ENCODE data around the gene PLEKHG1.

PLEKHG1 gene

DNA sequence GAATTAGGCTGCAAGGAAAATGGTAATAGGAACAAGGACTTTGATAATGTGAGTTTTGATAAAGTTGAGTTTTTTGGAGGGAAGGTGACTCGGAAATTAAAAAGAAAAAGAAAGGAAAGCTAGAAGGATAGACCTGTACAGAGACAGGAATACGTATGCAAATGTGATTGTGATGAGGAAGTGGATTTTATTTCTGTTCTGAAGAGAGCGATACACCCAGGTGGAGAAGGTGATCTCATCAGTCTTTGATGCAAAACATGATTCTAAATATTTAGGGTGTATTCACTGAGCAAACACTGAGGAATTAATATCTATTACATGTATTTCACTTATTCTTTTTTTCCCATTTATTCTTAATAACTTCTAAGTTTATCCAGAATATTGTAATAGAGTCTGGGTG lies 9.2 kb upstream of the PLEKHG1 start:
- DNase-seq: no peak

DNA sequence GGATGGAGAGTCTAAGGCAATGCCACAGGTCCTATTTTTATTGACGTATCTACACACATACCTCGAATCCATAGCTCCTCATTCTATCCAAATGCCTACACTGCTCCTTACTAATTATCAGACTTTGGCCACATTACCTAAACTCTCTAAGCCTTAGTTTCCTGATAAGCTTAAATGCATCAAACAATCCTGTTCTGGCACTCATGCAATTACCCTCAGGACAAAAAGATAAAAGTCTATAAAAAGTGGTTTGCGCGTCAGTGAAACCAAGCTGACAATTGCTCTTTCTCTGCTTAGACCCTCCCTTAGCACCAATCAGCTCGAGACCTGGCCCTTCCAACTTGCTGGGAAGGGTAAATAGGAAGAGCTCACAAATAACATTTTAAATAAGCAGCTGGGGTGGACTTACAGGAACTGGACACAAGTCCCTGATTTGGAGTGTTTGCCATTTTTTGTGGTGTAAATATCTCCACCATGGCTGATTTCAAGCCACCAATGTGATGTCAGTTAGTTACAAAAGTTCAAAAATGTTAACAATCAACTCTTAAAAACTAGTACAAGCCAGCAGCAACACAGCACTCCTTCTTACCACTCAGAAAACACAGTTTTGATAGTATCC lies 7.2 kb upstream of the PLEKHG1 start:
- peak; percentile 43 for DNase-seq

DNA sequence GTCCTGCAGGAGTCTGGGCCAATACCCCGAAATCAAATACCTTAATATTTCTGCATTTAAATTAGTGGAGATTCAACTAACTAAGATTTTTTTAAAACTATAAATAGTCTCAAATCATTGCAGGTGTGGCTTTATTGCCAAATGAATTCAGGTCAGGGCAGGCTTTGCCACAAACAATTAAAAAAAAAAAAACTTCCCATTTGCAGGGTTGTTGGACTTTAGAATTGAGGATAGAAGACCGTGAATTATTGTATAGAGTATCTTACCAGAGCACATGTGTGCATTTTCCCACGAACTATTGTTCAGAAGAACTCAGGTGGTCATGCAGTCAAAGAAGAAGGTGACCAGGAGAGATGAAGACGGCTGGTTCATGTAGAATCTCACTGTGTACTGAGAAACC lies 6.6 kb upstream of the PLEKHG1 start:
- DNase-seq: no peak

DNA sequence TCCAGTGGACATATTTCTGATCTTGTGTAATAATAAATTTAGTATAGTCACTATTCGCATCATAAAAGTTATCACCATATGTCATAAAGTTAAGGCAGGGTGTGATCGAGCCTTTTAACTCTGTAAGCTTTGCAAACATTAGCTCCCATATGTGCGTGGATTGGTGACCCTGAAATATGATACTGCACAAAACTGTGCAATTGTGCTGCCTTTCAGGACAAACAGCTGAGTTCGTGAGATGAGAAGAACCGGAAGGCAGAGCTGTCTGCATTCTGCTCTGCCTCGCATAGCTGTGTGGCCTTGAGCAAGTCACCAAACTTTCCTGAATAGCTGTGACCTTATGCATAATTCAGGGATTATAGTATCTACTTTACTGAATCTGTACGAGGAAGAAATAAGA lies 3.2 kb upstream of the PLEKHG1 start:
- DNase-seq: no peak

DNA sequence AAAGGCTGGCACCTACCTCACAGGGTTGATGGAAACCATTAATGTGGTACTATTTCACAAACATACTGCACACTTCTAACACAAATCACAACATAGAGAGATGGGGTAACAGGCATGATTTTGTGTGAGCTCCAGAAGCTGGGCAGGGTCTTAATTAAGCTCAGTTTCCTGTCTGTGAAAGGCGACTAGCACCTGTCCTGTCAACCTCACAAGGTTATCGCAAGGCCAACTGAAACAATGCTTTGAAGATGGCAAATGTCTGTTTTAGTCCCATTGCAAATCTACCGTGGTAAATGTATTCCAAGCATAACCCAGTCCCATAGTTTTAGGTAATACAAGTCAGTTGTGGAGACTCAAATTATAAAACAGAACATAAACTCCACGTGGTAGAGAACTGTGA lies 1.3 kb upstream of the PLEKHG1 start:
- DNase-seq: no peak

DNA sequence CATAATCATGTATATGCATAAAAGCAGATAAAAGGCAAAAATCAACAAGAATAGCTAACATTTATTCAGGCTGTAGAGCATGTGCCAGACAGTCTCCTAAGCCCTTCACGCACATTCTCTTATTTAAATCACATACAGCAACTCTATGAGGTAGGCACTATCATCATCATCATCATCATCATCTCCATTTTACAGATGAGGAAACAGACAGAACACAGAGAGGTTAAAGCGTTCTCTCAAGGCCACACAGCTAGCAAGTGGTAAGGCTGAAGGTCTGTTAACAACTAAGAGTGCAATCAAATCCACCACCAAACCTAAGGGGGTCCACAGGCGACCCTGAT lies 857 bp upstream of the PLEKHG1 start:
- no peak for DNase-seq

DNA sequence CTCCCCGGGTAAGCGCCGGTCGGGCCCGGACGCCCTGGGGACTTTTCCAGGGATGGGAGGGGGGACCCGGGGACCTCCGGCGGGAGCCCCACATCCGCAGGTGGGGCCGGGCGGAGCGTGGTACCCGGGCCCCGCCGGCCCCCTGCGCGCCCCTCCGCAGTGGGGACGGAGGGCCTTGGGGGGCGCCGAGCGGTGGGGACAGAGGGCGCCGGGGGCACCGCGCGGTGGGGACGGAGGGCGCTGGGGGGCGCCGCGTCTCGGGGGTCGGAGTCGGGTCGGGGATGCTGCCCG lies 270 bp downstream of the PLEKHG1 start:
- DNase-seq: no peak

DNA sequence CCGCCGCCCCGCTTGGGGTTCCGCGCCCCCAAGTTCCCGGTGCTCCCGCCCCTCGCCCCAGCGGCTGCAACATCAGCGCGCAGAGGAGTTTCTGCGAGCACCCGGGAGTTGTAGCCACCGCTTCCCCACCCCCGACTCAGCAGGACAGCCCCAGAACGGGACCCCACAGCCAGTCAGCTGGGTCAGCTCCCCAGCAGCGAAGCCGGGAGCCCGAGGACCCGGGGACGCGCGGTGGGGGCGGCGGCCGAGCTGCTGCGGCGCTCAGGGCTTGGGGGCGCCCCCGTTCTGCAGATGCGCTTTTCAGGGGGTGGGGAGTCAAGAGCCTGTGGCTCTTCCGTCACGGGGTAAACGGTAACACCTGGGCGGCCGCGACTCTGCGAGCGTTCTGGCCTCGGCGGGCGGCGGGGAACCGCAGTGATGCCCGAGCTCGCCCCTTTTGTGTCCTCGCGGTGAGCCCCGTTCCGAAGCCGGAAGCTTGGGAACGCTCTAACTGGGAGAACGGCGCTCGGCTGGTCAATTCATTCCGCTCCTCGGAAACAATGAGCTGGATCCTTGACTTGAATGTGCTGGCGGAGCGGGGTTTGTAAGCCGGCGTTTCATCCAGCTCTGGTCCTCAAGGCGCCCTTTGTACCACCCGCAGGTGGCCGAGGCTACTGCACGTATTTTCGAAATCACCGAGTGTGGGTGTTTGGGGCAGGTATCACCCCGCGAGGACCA lies 774 bp downstream of the PLEKHG1 start:
- peak; percentile 60 for DNase-seq

DNA sequence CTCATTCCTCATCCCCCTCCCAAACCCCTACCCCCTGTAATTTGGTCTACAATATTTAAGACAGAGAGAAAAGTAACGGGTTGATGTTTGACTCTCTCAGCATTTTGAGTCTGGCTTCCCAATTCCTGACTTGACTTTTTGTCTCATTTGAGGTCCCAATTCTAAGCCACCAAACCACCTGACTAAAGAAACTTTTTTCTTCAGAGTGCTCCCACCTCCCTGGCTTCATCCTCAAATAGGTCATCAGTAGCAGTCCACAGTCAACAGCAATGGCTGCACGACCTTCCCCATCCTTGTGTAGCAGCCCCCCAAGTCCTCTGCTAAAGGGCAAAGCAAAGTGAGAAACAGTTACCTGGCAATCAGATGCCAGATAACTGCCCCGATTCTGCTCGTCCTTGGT lies 1.8 kb downstream of the PLEKHG1 start:
- no peak for DNase-seq

DNA sequence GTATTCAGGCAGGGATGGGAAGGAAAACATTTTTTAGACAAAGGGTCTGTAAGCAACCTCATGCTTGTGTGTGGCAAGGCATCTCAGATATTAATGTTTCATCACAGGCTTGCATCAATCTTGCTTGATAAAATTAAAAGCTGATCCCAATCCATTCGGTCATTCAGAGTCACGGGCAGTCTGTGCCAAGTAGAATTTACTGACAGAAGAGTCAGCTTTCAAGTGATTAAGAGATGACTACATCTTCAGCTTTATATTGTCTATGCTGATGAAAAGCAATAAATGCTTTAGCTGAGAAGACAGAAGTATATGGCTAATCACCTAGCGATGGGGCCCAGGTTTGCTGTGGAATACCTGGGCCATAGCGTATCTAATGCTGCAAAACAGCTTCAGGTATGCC lies 3.5 kb downstream of the PLEKHG1 start:
- DNase-seq: no peak

DNA sequence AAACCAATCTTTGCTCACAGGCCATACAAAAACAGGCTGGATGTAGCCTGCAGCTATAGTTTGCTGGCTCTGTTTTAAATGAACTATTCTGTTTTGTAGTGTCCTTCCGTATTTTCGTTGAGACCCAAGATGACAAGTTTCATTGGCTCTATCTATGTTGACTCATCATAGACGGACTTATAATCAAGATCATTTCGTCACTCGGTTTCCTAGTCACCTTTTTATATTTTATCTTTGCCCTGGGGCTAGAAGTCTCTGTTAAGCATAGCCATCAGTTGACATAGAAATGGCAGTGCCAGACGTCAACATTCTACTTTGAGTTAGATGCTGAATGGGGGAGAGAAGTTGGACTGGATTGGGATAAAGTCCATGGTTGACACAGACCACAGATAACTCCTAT lies 4.8 kb downstream of the PLEKHG1 start:
- DNase-seq: no peak

DNA sequence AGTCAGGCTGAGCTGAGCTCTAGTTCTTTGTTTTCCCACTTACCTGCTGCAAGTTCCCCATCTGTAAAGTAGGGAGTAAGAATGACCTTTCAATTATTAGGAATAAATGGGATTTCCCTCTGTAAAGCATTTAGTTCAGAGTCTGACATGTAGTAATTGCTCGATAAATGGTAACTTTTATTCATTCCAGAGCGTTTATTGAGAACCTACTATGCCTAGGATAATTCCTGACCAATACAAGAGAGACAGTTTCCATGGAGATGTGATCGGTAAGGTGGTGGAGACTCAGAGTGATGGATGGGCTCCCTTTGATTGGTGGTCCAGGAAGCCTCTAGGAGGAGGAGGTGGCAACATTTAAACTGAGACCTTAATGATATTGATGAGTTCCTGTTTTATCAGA lies 5.6 kb downstream of the PLEKHG1 start:
- DNase-seq: no peak

DNA sequence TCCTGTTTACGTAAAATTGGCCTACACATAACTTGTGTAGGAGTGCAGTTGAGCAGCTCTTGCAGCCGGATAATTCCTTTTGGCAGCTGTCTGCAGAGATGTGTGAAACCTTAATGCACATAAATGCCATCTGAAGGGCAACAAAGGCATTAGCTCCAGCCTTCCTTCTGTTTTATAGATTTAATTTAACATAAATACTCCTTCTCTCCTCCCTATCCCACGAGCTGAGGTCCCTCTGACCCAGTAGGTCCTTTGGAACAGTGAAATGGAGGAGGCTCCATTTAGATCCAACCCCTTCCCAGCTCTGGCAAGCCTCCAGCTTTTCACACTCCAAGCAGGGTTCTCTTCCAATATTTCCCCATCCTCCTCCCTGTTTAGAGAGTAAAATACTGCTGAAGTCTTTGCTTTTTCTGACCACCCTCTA lies 6.5 kb downstream of the PLEKHG1 start:
- DNase-seq: no peak

DNA sequence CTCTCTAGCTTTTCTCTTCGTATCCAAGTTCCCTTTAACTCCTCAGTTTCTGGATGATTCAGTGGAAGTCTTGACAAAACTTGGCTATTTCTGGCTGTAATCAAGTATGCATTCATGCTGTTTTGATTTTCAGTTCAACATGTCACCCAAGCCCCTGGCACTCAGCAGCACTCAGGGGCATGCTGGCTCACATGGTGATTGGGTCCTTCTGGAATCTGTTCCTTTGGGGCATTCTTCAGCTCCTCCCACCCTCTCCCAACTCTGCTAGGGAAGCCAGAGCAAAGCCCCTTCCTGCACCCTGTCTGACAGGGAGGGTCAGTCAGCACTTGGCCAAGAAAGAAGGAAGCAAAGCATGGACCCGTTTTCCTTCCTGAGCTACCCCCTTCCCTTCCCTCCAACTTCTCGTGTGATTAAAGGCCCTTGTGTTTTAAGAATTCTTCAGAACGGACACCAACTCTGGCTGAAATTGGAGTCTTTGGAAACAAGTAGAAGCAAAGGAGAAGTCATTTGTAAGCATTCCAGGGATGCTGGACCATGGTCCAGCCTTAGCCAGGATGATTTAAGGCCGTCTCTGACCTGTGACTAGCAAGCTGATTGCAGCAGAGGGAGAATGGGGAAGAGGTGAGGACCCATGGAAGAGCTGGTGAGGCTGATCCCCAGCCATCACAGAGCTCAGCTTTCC lies 7.1 kb downstream of the PLEKHG1 start:
- no peak for DNase-seq

DNA sequence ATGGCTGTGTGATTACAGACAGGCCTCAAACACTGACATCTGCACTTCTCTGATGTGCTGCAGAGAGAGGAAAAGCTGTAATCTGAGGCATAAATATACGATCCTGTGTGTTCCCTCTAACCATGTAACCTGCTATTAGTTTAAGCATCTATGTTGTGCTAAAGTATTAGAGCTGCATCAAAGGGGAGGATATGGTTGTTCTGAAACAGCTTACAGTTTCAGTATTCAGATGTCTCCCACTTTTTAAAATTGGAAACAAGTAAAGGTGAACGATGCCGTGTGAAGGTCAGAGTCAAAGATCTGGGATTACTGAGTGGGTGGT lies 7.6 kb downstream of the PLEKHG1 start:
- DNase-seq: no peak

DNA sequence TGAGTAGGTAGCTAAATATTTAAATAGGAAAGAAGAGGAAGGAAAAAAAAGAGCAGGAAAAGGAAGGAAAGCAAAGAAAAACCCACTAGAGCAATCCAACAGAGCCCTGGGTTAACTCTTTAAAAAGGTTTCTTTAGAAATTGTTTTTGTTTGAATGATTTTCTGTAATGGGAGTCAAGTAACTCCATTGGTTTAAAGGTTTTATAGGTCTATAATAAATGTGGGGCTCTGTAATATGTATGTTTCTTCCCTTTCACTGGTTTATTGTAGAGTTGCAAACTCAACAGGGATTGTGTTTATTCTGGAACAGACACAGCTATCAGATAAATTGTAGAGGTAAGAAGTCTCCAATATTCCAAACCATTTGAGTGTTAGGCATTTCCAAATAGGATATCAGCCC lies 10.9 kb downstream of the PLEKHG1 start:
- DNase-seq: no peak

DNA sequence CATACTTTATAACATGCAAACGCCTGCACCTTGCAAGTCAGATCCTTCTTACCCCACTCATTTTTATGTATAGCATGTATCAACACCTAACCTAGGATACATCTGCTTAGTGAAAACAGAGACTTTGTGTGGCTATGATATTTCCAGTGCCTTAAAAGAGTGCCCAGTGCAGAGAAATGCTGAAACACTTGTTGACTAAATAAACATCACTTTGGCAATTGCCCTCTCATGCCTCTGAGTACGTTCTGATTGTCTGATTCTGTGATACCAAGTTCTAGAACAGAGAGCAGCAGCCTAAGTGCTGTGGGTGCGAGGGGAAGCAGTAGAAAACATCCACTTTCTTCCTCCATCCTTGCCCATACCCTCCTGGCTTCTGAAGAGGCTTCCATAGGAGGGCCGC lies 13.6 kb downstream of the PLEKHG1 start:
- no peak for DNase-seq

DNA sequence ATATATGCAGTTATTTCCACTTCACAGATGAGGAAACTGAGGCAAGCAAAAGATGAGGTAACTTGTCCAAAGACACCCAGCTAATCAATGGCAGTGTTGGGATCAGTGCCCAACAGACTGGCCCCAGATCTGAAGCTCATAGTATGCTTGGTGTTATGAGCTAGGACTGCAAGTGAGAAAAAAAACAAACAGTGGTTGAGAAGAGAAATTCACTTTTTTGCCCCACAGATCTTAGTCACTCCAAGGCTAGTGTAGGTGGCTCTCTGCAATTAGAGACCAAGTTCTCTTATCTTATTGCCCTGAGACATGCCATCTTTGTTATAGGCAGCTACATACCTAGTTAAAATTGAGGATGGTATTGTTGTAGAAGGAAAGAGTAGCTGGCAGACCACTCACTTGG lies 16.3 kb downstream of the PLEKHG1 start:
- DNase-seq: no peak

DNA sequence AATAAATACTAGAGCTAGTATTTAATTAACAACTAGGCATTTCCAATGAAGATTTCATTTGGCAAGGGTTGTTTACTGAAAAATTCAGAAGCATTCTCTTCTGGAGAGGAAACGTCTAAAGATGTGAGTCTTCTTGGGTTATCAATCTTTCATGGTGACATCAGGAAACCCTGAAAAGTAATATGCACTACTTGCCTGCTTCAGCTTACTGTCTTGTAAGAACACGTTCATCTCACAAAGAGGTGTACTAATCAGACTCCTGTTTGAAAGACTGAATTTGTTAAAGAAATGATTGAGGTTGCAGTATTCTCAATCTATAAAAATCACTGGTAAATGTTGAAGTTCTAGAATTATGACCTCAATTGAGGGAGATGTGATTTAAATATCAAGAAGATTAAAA lies 16.9 kb downstream of the PLEKHG1 start:
- DNase-seq: no peak

DNA sequence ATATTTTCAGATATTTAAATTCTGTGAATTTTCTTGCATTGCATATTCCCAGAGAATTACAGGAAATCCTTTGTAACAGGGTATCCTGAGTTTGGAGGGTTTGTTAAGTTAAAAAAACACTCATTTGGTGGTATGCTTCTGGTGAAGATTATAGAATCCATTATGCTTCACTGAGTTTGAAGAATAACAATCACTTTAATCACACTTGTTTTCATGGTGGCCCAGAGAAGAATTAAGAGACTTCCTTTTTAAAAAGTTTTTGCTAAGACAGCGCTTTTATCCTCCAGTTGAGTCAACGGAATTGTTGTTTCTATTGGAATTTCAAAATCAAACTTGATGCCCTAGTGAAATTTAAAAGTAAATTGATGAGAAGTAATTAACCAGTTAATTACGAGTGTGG lies 17.4 kb downstream of the PLEKHG1 start:
- DNase-seq: no peak

DNA sequence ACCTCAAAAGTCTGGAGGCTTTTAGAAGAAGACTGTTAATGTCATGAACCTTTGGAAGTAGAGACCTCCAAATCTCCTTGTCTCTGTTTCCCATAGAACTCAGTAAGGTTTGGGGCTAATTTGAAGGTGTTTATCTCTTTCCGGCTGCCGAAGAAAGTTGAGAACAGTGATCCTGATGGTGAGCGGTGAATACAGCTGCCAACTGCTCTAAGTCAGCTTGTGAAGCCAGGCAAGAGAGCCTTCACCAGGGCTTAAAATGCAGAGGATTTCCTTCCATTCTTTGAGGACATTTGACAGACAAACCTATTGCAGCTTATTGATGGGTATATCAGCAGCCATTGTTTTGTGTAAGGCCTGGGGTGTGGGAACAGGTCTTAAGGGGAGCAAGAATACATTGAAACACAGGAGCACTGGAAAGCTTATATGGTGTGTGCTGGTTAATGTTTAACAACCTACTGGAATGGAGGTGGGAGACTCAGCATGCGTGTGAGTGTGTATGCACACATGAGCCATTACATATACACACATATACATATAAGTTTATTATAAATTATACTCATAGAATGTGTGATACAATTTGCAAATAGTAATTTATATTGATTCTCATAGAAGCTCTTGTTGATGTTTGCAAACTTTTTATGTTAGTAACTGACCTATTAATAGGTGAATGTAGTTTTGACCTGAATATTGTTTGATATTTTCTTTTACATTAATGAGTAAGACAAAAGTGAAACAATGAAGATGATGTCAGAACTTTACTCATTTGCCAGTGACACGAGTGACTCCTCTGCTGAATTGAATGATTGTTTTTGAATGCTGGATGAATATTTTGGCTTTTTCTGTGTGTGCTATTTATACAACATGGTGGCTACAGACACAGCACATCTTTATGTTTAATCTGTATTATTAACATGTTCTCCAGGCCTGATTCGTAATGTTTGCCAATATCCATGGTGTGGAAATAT lies 18.1 kb downstream of the PLEKHG1 start:
- no peak for DNase-seq

DNA sequence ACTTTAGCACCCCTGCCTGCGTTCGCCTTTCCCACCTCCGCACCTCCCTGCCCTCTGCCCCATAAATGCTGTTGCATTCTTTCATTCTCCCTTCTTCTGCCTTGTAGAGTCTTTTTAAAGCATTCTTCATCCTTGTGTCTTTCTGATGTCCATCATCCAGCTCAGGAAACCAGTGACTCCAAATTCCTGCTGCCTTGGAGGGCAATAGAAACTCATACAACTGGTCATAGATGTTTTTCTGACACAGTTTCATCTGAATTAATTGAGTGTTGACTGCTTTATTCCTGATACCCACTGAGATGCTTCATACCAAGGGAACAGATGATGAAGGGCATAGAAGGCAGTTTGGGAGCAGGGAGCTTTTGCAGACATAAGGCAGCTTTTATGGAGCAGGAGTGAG lies 19.6 kb downstream of the PLEKHG1 start:
- no peak for DNase-seq

DNA sequence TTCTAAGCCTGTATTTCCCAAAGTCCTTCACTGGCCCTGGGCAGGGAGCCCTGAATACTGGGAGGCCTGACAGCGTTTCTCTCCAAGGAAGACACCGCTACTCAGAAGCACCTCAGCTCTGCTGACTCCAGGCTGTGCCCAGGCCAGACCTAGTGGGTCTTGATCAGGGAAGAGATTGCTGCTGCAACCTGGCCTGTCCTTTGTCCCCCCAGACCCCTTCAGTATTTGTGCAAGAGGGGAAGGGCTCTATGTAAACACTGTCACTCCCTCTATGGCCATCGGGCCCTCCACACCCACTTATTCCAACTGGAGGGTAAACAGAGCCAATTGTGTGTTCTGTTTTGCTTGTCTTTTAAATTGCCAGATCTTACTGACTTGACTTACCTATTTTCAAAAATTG lies 20.6 kb downstream of the PLEKHG1 start:
- DNase-seq: no peak

DNA sequence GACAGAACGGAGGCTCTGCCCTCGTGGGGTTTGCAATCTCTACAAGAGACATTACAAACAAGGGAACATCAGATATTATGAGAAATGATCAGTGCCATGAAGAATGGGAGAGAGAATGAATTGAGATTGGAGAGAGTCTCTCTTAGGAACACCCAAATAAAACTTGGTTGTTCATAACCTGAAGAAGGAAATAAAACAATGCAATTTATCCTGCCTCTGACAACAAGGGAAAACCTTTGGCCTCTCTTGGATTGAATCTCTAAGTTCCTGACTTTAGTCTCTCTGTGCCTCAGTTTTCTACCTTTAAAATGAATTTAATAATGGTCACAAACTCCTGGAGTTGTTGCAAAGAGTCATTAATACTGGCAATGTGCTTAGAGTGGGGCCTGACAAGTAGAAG lies 21.1 kb downstream of the PLEKHG1 start:
- no peak for DNase-seq

Measured in NCI-H226 (cell line).